ENCODE results near the gene GNAZ.
A peak's percentile ranks its signal among the peaks of the same experiment; 100 is the strongest.

The GNAZ gene

GRCh38 chr22:23073526-23074229, 3.4 kb downstream of the GNAZ start:
- no peak overlapping the region for H3K27ac Mint-ChIP-seq
- no peak overlapping the region for H3K4me3 Mint-ChIP-seq
- intact Hi-C loops (cut with micrococcal nuclease) = no loop called here
- peaks cover 5% of the 10 kb centered on the region for H3K4me1 Mint-ChIP-seq (ENCODE audit: low read depth)
- no peaks in the 10 kb centered on the region for H3K9me3 Mint-ChIP-seq
- peaks cover 51% of the 10 kb centered on the region for H3K27me3 Mint-ChIP-seq
- no peaks in the 10 kb centered on the region for H3K36me3 Mint-ChIP-seq (ENCODE audit: low read depth)

- H3K27ac Mint-ChIP-seq = no peak overlapping the region
Measured at GRCh38 chr22:23074451-23074850, 4.1 kb downstream of the GNAZ start.

GRCh38 chr22:23075050-23075449, 4.7 kb downstream of the GNAZ start:
- Mint-ChIP-seq H3K27me3 (peaks cover 42% of the 10 kb centered on the region), H3K36me3 (ENCODE audit: low read depth) (no peaks in the 10 kb centered on the region), H3K4me1 (ENCODE audit: low read depth) (no peaks in the 10 kb centered on the region), H3K4me3 (no peak overlapping the region), H3K27ac (no peak overlapping the region), H3K9me3 (no peaks in the 10 kb centered on the region)
- intact Hi-C loops (cut with micrococcal nuclease) = no loop called here

More at GRCh38 chr22:23074451-23074850, 4.1 kb downstream of the GNAZ start:
- peaks cover 3% of the 10 kb centered on the region for H3K4me1 Mint-ChIP-seq (ENCODE audit: low read depth)
- peaks cover 43% of the 10 kb centered on the region for H3K27me3 Mint-ChIP-seq
- no peaks in the 10 kb centered on the region for H3K9me3 Mint-ChIP-seq
- H3K36me3 Mint-ChIP-seq (ENCODE audit: low read depth) = no peaks in the 10 kb centered on the region
- H3K4me3 Mint-ChIP-seq = no peak overlapping the region
- intact Hi-C loops (cut with micrococcal nuclease) = no loop called here

DNA sequence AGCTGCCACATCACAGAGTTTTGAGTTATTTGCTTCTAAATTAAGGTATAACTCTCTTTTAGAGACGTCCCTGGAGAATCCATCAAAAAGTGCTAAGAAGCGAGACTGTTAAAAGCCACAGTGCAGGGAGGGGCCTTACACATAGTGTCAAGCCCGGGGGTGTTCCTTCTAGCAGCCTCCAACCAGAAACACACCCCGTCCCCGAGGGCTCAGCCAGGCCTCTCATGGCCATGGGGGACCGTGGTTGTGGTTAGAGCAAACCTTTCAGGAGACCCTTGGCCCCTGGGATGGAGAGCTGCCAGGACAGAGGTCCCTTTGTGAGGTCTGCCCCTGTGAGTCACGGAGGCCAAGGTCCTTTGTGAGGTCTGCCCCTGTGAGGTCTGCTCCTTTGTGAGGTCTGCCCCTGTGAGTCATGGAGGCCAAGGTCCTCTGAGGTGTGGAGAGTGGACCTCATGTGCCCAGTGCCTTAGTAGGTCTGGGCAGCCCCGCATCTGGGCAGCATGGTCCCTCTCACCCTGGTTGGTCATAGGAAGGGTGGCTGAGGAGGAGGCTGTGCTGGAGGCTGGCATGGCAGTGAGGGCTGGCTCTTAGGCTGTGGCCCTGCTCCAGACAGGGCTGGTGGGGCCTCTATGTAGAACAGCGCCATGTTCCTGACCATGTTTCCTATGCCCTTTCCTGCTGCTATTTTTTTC, 5.4 kb downstream of the GNAZ start:
- Mint-ChIP-seq H3K9me3 (no peaks in the 10 kb centered on the region), H3K27ac (no peak overlapping the region), H3K27me3 (peaks cover 40% of the 10 kb centered on the region), H3K4me3 (no peak overlapping the region), H3K36me3 (ENCODE audit: low read depth) (no peaks in the 10 kb centered on the region), H3K4me1 (ENCODE audit: low read depth) (no peaks in the 10 kb centered on the region)
- intact Hi-C loops (cut with micrococcal nuclease) = no loop called here

DNA sequence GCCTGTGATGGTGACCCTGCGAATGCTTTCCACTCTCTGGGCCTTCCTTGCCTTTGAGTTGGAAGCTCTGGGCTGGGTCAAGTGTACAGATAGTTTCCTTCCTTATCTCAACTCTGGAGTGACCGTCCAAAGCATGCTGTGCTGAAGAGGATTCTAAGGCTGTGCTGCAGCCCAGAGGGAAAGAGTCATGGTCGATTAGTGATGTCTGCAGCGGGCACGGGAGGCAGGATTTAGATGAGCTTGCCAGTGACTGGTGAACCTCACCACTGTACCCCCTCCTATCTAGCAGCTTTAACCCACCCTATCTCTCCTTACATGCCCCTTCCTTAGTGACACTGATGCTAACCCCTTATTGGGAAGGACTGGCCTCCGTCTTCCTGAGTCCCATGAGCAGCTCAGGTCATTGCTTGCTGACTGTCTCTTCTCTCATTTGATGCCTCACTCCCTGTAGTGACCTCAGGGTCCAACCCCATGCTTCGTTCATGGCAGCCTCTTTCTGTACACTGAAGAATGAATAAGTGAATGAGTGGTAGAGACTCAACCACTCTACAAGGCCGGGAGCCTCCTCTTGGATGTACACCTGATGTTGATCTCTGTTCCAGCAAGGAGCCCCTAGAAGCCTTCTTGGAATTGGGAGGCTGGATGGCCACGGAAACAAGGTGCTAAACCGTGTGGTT, 6.7 kb downstream of the GNAZ start:
- H3K27me3 Mint-ChIP-seq = peaks cover 28% of the 10 kb centered on the region
- H3K4me1 Mint-ChIP-seq (ENCODE audit: low read depth) = no peaks in the 10 kb centered on the region
- H3K9me3 Mint-ChIP-seq = no peaks in the 10 kb centered on the region
- H3K27ac Mint-ChIP-seq = no peak overlapping the region
- H3K36me3 Mint-ChIP-seq (ENCODE audit: low read depth) = no peaks in the 10 kb centered on the region
- no peak overlapping the region for H3K4me3 Mint-ChIP-seq
- intact Hi-C loops (cut with micrococcal nuclease) = no loop called here

DNA sequence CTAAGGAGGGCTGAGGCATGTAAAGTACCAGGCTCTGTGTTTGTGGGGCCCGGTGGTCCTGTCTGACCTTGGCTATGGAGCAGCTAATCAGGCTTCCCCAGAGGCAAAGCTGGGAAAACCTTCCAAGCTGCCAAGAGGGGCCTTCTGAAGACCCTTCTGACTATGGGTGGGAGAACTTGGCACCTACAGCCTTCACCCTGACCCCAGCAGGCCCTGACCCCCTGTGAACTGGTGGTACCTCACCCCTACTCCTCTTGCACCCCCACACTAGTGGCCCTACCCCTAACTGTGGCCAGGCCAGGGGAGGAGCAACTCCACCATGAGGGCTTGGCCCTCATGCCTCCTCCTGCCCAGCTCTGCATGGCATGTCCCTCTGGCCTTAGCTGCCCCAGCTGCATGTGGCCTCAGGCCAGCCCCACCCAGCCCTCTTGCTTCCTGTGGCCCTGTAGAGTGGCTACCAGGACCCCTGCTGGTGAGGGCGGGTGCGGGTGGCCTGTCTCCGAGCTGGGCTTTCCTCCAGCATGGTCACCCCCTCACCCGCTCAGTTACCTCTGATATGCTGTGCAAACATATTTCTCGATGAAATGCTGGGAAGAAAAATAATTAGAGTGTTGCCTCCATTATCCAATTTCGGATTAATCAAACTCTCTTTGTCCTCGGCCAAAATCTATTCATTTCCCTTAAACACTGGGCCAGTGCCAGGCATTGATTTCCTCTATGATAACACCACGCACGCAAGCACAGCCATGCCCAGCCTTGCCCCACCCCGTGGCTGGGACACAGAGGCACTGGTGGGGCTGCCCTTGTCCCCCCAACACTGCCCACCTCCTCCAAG, 7.5 kb downstream of the GNAZ start:
- peaks cover 24% of the 10 kb centered on the region for H3K27me3 Mint-ChIP-seq

GRCh38 chr22:23078462-23078787, 8.1 kb downstream of the GNAZ start:
- Mint-ChIP-seq H3K27ac (no peak overlapping the region), H3K4me3 (no peak overlapping the region), H3K4me1 (ENCODE audit: low read depth) (no peaks in the 10 kb centered on the region), H3K36me3 (ENCODE audit: low read depth) (no peaks in the 10 kb centered on the region), H3K27me3 (peaks cover 20% of the 10 kb centered on the region), H3K9me3 (no peaks in the 10 kb centered on the region)
- intact Hi-C loops (cut with micrococcal nuclease) = no loop called here

More for the DNA sequence above, 7.5 kb downstream of the GNAZ start:
- H3K36me3 Mint-ChIP-seq (ENCODE audit: low read depth) = no peaks in the 10 kb centered on the region
- intact Hi-C loops (cut with micrococcal nuclease) = no loop called here
- peak overlapping the region; percentile 1 for H3K27ac Mint-ChIP-seq
- no peak overlapping the region for H3K4me3 Mint-ChIP-seq
- H3K4me1 Mint-ChIP-seq (ENCODE audit: low read depth) = no peaks in the 10 kb centered on the region
- no peaks in the 10 kb centered on the region for H3K9me3 Mint-ChIP-seq

DNA sequence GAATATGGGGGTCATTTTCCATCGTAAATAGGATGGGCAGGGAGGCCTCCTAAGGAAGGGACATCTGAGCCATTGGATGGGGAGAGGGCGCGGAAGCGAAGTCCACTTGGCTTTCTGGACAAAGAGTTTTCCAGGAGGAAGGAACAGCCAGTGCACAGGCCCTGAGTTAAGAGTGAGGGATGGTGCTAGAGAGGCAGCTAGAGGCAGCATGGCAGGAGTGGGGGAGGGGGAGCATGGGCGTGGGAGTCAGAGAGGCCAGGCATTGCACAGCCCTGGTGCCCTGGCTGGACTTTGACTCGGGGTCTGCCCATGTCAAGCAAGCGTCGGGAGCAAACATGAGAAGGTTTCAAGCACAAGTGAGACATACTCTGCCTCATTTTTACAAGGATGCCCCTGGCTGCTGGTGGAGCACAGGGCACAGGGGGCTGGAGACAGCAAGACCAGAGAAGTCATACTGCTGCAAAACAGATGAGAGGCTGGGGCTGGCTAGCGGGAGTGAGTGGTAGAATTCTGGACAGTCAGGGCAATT, 9.0 kb downstream of the GNAZ start:
- Mint-ChIP-seq H3K9me3 (no peaks in the 10 kb centered on the region), H3K4me3 (no peak overlapping the region), H3K27ac (no peak overlapping the region), H3K4me1 (ENCODE audit: low read depth) (no peaks in the 10 kb centered on the region), H3K36me3 (ENCODE audit: low read depth) (no peaks in the 10 kb centered on the region), H3K27me3 (peaks cover 12% of the 10 kb centered on the region)
- intact Hi-C loops (cut with micrococcal nuclease) = no loop called here

GRCh38 chr22:23079814-23080521, 9.6 kb downstream of the GNAZ start:
- no peaks in the 10 kb centered on the region for H3K36me3 Mint-ChIP-seq (ENCODE audit: low read depth)
- intact Hi-C loops (cut with micrococcal nuclease) = no loop called here
- no peak overlapping the region for H3K4me3 Mint-ChIP-seq

GRCh38 chr22:23080613-23081290, 10.4 kb downstream of the GNAZ start:
- intact Hi-C loops (cut with micrococcal nuclease) = no loop called here
- Mint-ChIP-seq H3K27ac (no peak overlapping the region), H3K4me1 (ENCODE audit: low read depth) (peaks cover under 1% of the 10 kb centered on the region), H3K36me3 (ENCODE audit: low read depth) (no peaks in the 10 kb centered on the region), H3K4me3 (no peak overlapping the region), H3K9me3 (no peaks in the 10 kb centered on the region), H3K27me3 (peaks cover 9% of the 10 kb centered on the region)

More at GRCh38 chr22:23079814-23080521, 9.6 kb downstream of the GNAZ start:
- peaks cover 9% of the 10 kb centered on the region for H3K27me3 Mint-ChIP-seq
- H3K9me3 Mint-ChIP-seq = no peaks in the 10 kb centered on the region
- H3K27ac Mint-ChIP-seq = no peak overlapping the region
- H3K4me1 Mint-ChIP-seq (ENCODE audit: low read depth) = no peaks in the 10 kb centered on the region

DNA sequence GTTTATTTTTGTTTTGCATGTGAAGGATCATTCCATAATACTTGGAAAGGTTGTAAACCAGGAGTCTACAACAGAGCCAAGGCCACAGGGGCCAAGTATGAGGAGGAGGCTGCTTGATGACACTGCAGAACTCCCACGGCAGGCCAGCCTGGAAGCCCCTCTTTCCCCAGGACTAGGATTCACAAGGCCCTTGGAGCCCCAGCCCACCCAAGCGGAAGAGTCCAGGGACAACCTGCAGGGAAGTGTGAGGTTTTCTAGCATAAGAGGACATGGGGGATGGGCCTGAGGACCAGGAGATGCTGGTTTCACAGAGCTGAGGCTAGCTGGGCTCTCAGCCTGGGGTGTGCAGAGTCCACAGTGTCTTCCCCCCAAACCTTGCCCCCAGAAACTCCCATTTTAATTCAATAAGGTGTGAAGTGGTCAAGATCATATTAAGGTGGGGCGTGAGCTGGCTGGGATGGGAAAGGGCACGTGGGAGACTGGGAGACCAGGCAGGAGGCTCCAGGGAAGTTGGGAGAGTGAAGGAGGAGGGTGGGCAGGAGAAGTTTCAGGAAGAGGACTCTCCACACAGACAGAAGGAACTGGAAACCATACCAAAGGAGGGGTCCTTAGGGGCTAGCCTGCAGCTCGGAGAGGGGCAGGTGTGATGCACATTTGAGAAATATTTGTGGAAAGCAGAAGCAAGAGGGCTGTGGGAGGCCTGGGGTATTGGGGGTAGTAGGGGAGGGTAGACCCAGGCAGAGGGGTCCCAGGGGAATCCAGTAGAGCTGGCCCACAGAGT, 12.4 kb downstream of the GNAZ start:
- Mint-ChIP-seq H3K4me3 (no peak overlapping the region), H3K36me3 (ENCODE audit: low read depth) (no peaks in the 10 kb centered on the region)
- intact Hi-C loops (cut with micrococcal nuclease) = no loop called here

DNA sequence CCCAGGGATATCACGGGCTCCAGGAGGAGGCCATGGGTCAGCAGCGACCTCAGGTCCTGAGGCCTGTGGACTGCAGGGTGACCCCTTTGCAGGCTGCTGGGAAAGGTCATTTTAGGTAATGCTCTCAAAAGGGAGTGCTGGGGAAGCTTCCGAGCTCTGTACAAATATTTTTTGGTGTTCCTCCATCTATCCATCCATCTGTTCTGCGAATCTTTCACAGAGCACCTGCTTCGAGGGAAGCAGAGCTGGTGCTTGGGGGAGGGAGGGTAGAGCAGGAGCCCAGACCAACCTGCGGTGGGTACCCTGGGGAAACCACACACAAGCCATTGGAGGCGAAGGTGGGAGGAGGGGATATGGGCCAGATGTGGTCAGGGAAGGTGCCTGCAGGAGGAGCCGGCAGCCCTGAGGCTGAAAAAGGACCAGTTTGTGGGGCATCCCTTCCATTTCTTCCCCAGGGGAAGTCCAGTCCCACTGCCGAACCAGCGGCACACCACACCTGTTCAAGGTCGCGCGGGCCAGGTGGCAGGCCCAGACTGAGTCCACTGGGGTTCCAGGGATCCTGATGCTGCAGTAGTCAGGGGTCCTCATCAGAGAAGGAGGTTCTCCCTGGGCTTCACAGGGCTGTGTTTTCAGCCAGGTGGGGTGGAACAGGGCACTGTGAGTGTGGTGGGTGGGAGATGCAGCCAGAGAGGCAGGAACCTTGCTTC, 13.1 kb downstream of the GNAZ start:
- Mint-ChIP-seq H3K27ac (no peak overlapping the region), H3K4me3 (no peak overlapping the region), H3K9me3 (no peaks in the 10 kb centered on the region), H3K4me1 (ENCODE audit: low read depth) (peaks cover 25% of the 10 kb centered on the region), H3K36me3 (ENCODE audit: low read depth) (no peaks in the 10 kb centered on the region), H3K27me3 (peaks cover 9% of the 10 kb centered on the region)
- intact Hi-C loops (cut with micrococcal nuclease) = no loop called here

More for the DNA sequence above, 12.4 kb downstream of the GNAZ start:
- H3K27me3 Mint-ChIP-seq = peaks cover 9% of the 10 kb centered on the region
- peaks cover 20% of the 10 kb centered on the region for H3K4me1 Mint-ChIP-seq (ENCODE audit: low read depth)
- no peak overlapping the region for H3K27ac Mint-ChIP-seq
- H3K9me3 Mint-ChIP-seq = no peaks in the 10 kb centered on the region

All from dendritic cell treated with granulocyte-macrophage colony-stimulating factor and Interleukin-4, amounts not matched to agents 40 ng/mL and 50 ng/mL, for 4 days (primary cell).